Measurements from ENCODE around the gene SLC25A42. TPM values are rescaled to one million over a fixed set of nuclear protein-coding genes. Genes with fewer than 3 reads are reported as not detected.
A peak's percentile ranks its signal among the peaks of the same experiment; 100 is the strongest.

Gene SLC25A42
- total and polyA plus RNA-seq, 2 of the 13 experiments (the other 11 are each of a cell fraction or from before 2014, with no cell fraction given): 12.8 to 18.3 TPM

DNA sequence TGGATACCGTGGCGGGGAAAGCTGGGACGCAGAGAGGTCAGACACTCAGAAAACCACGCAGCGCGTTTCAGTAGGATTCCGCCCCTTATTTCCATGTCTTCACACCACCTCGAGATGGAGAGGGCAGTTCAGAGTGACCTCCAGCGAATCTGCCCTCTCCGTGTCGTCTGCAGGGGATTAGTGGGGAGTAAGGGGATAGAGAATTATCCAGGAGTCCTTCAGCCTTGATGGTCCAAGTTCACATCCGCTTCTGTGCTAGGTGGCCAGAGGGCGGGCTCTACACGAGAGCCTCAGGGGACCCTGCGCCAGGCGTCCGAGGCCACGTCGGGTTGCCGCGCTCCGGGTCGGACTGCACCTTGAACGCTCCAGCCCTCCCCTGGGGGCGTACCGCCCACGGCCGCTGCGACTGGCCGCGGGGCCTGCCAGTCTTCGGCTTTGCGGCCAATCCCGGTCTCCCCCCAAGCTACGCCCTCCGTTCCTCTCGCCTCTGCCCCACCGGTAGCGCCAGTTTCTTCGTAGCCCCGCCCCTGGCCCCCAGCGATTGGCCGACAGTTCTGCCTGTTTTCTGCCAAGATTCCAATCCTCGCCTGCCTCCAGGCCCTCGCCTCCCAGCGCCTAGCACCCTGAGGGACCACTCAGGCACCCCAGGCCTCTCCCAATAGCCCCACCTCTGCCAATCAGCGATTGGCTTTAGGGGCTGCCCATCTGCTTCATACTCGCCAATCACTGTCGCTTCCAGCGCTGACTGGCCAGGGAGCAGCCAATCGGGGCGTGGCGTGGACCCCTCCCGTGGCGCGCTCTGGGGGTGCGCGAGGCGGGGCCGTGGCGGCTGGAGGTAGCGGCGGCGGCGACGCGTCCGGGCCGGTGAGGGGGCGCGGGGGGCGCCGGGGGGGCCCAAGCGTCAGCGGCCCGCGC is at the start of gene SLC25A42 (continued):
- TF ChIP-seq, protein P1, sequence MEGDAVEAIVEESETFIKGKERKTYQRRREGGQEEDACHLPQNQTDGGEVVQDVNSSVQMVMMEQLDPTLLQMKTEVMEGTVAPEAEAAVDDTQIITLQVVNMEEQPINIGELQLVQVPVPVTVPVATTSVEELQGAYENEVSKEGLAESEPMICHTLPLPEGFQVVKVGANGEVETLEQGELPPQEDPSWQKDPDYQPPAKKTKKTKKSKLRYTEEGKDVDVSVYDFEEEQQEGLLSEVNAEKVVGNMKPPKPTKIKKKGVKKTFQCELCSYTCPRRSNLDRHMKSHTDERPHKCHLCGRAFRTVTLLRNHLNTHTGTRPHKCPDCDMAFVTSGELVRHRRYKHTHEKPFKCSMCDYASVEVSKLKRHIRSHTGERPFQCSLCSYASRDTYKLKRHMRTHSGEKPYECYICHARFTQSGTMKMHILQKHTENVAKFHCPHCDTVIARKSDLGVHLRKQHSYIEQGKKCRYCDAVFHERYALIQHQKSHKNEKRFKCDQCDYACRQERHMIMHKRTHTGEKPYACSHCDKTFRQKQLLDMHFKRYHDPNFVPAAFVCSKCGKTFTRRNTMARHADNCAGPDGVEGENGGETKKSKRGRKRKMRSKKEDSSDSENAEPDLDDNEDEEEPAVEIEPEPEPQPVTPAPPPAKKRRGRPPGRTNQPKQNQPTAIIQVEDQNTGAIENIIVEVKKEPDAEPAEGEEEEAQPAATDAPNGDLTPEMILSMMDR (CRISPR knock-in tag; IDR thresholded peaks at IDR 0.05): peak; percentile 43
- TF ChIP-seq NFE2L2 (IDR thresholded peaks at IDR 0.05; ENCODE audit: low read length) (no peak), ZNF883 (CRISPR knock-in tag; IDR thresholded peaks at IDR 0.05; ENCODE audit: not compliant biosample characterization) (peak; percentile 66), ETV5 (CRISPR knock-in tag; IDR thresholded peaks at IDR 0.05; ENCODE audit: borderline replicate concordance) (peak; percentile 68; the same call in 1 of the 2 replicates), NKX3-1 (CRISPR knock-in tag; IDR thresholded peaks at IDR 0.05) (peak; percentile 56; the same call in 1 of the 2 replicates), NR2C2 (CRISPR knock-in tag; IDR thresholded peaks at IDR 0.05; ENCODE audit: borderline replicate concordance) (0 out of 2 replicates have a peak, but pooled peaks have one; percentile 36), ZBTB7B (CRISPR knock-in tag; IDR thresholded peaks at IDR 0.05) (0 out of 2 replicates have a peak, but pooled peaks have one; percentile 60), ZNF264 (CRISPR knock-in tag; IDR thresholded peaks at IDR 0.05) (no peak), RNF2 (conservative IDR thresholded peaks at IDR 0.05; ENCODE audit: low read depth) (no peak), ZNF460 (CRISPR knock-in tag; IDR thresholded peaks at IDR 0.05; ENCODE audit: borderline replicate concordance) (no peak), ZNF326 (CRISPR knock-in tag; IDR thresholded peaks at IDR 0.05; ENCODE audit: borderline replicate concordance) (peak; percentile 86; the same call in 1 of the 2 replicates), ZNF615 (CRISPR knock-in tag; IDR thresholded peaks at IDR 0.05; ENCODE audit: borderline replicate concordance) (no peak), MYC (CRISPR knock-in tag; IDR thresholded peaks at IDR 0.05; ENCODE audit: borderline replicate concordance) (peak; percentile 64; the same call in 1 of the 2 replicates)
- TF ChIP-seq, protein P2, sequence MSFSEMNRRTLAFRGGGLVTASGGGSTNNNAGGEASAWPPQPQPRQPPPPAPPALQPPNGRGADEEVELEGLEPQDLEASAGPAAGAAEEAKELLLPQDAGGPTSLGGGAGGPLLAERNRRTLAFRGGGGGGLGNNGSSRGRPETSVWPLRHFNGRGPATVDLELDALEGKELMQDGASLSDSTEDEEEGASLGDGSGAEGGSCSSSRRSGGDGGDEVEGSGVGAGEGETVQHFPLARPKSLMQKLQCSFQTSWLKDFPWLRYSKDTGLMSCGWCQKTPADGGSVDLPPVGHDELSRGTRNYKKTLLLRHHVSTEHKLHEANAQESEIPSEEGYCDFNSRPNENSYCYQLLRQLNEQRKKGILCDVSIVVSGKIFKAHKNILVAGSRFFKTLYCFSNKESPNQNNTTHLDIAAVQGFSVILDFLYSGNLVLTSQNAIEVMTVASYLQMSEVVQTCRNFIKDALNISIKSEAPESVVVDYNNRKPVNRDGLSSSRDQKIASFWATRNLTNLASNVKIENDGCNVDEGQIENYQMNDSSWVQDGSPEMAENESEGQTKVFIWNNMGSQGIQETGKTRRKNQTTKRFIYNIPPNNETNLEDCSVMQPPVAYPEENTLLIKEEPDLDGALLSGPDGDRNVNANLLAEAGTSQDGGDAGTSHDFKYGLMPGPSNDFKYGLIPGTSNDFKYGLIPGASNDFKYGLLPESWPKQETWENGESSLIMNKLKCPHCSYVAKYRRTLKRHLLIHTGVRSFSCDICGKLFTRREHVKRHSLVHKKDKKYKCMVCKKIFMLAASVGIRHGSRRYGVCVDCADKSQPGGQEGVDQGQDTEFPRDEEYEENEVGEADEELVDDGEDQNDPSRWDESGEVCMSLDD (CRISPR knock-in tag; IDR thresholded peaks at IDR 0.05; ENCODE audit: borderline replicate concordance): peak; percentile 52; the same call in 1 of the 2 replicates
- TF ChIP-seq, protein P3, sequence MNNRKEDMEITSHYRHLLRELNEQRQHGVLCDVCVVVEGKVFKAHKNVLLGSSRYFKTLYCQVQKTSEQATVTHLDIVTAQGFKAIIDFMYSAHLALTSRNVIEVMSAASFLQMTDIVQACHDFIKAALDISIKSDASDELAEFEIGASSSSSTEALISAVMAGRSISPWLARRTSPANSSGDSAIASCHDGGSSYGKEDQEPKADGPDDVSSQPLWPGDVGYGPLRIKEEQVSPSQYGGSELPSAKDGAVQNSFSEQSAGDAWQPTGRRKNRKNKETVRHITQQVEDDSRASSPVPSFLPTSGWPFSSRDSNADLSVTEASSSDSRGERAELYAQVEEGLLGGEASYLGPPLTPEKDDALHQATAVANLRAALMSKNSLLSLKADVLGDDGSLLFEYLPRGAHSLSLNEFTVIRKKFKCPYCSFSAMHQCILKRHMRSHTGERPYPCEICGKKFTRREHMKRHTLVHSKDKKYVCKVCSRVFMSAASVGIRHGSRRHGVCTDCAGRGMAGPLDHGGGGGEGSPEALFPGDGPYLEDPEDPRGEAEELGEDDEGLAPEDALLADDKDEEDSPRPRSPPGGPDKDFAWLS (CRISPR knock-in tag; IDR thresholded peaks at IDR 0.05; ENCODE audit: borderline replicate concordance): 0 out of 2 replicates have a peak, but pooled peaks have one; percentile 38
- TF ChIP-seq, protein P4, sequence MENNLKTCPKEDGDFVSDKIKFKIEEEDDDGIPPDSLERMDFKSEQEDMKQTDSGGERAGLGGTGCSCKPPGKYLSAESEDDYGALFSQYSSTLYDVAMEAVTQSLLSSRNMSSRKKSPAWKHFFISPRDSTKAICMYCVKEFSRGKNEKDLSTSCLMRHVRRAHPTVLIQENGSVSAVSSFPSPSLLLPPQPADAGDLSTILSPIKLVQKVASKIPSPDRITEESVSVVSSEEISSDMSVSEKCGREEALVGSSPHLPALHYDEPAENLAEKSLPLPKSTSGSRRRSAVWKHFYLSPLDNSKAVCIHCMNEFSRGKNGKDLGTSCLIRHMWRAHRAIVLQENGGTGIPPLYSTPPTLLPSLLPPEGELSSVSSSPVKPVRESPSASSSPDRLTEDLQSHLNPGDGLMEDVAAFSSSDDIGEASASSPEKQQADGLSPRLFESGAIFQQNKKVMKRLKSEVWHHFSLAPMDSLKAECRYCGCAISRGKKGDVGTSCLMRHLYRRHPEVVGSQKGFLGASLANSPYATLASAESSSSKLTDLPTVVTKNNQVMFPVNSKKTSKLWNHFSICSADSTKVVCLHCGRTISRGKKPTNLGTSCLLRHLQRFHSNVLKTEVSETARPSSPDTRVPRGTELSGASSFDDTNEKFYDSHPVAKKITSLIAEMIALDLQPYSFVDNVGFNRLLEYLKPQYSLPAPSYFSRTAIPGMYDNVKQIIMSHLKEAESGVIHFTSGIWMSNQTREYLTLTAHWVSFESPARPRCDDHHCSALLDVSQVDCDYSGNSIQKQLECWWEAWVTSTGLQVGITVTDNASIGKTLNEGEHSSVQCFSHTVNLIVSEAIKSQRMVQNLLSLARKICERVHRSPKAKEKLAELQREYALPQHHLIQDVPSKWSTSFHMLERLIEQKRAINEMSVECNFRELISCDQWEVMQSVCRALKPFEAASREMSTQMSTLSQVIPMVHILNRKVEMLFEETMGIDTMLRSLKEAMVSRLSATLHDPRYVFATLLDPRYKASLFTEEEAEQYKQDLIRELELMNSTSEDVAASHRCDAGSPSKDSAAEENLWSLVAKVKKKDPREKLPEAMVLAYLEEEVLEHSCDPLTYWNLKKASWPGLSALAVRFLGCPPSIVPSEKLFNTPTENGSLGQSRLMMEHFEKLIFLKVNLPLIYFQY (CRISPR knock-in tag; IDR thresholded peaks at IDR 0.05; ENCODE audit: borderline replicate concordance): 0 out of 2 replicates have a peak, but pooled peaks have one; percentile 44

All from HepG2 (cell line).